Right atrium auricular region (tissue), 2 donors: ENCODE measurements around the gene TMEM184B. TPM values are rescaled to one million over a fixed set of nuclear protein-coding genes. Genes with fewer than 3 reads are reported as not detected.
A peak's percentile ranks its signal among the peaks of the same experiment; 100 is the strongest.

Experiments
- DNase-seq: peaks from one replicate; pipeline ENCODE4 v3.0.0-alpha.2; 2019; ENCODE audit warnings: low spot score
- H3K27ac ChIP-seq, 2 donors: fragments of 200-600 bp; sonication (generic); 1 replicate in 1 of 2; 2 replicates in 1 of 2; pipeline ENCODE4 v1.5.1; 2016 to 2019
- H3K27me3 ChIP-seq, 2 donors: fragments of 200-600 bp; sonication (generic); one replicate each; pipeline versions ENCODE4 v1.5.1 to v1.6.0; 2017 to 2019
- H3K36me3 ChIP-seq: fragments of 200-600 bp; sonication (generic); one replicate; pipeline ENCODE4 v1.5.1; 2016
- H3K4me1 ChIP-seq, 2 donors: fragments of 200-600 bp; sonication (generic); one replicate each; pipeline versions ENCODE4 v1.5.1 to v1.6.0; 2017 to 2019
- H3K4me3 ChIP-seq, 2 donors: fragments of 200-600 bp; sonication (generic); 1 replicate in 1 of 2; 2 replicates in 1 of 2; pipeline ENCODE4 v1.5.1; 2017 to 2019; ENCODE audit warnings: mild to moderate bottlenecking in 1 of 2, moderate library complexity in 1 of 2
- H3K9me3 ChIP-seq, 2 donors: fragments of 200-600 bp; sonication (generic); one replicate each; pipeline ENCODE4 v1.5.1; 2019
- total RNA-seq, 2 donors: library from RNA; depleted of rRNA; stranded (reverse); fragments of >200 nt; gene quantifications; one replicate each; pipeline ENCODE4 v1.1.0, GENCODE V29; 2016
- TF ChIP-seq, protein P1 (sequence below), 2 donors: fragments of 200-600 bp; sonication (generic); IDR thresholded peaks; one replicate each; pipeline ENCODE4 v1.5.1; 2019; ENCODE audit warnings: antibody characterized with exemption in 2 of 2

The TMEM184B gene
- total RNA-seq, 2 donors from 2014 or later, result 51.2 to 76.1 TPM

DNA sequence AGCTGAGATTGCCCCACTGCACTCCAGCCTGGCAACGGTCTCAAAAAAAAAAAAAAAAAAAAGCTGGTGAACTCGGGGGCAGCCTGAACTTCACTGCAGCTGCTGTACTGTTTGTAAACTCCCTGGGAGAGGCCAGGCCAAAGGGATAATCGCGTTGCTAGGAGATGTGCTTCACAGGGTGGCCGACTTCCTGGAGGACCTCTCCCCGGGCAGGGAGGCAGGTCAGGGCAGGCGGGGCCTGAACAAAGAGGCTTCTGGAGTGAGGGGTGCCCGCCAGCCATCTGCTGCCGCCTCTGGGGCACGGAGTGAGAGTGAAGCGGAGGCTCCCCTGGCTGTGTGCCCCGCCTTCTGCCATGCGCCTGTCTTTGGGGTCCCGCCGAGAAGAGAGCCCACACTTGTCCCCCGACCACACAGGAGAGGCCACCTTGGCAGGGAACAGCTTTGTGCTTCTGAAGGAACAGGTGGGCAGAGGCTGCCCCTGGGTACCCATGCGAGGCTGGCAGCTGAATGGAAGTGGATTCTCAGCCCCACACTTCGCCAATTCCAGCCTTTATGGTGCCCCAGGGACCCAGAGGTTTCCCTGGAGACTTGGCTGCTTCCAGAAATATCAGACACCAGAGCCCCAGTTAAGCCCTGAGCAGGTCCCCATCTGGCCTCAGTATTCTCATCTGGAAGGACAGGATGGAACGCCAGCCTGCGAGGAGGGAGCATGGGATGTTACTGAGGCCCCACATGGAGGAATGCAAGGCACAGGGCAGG lies 29.6 kb downstream of the TMEM184B start:
- Histone ChIP-seq H3K27me3 (no peaks in the 10 kb centered on the region), H3K9me3 (no peaks in the 10 kb centered on the region), H3K36me3 (peaks cover 38% of the 10 kb centered on the region), H3K4me3 (no peak overlapping the region), H3K4me1 (peaks cover 0 to 67% of the 10 kb centered on the region in 2 donors), H3K27ac (peak overlapping the region; percentile 66 to 67)
- no peak for DNase-seq
- TF ChIP-seq, protein P1, sequence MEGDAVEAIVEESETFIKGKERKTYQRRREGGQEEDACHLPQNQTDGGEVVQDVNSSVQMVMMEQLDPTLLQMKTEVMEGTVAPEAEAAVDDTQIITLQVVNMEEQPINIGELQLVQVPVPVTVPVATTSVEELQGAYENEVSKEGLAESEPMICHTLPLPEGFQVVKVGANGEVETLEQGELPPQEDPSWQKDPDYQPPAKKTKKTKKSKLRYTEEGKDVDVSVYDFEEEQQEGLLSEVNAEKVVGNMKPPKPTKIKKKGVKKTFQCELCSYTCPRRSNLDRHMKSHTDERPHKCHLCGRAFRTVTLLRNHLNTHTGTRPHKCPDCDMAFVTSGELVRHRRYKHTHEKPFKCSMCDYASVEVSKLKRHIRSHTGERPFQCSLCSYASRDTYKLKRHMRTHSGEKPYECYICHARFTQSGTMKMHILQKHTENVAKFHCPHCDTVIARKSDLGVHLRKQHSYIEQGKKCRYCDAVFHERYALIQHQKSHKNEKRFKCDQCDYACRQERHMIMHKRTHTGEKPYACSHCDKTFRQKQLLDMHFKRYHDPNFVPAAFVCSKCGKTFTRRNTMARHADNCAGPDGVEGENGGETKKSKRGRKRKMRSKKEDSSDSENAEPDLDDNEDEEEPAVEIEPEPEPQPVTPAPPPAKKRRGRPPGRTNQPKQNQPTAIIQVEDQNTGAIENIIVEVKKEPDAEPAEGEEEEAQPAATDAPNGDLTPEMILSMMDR (IDR thresholded peaks at IDR 0.05), result no peak

- DNase-seq, result no peak
- peaks cover 0 to 61% of the 10 kb centered on the region in 2 donors for H3K4me1 ChIP-seq
- H3K36me3 ChIP-seq, result peaks cover 28% of the 10 kb centered on the region
- no peak overlapping the region for H3K27ac ChIP-seq
- H3K9me3 ChIP-seq, result no peaks in the 10 kb centered on the region
- H3K4me3 ChIP-seq, result no peak overlapping the region
- TF ChIP-seq, protein P1 (IDR thresholded peaks at IDR 0.05), result no peak
- H3K27me3 ChIP-seq, result no peaks in the 10 kb centered on the region
These were observed 32.0 kb downstream of the TMEM184B start for GRCh38 chr22:38240734-38241252.

GRCh38 chr22:38239101-38239761 lies 33.6 kb downstream of the TMEM184B start:
- no peak overlapping the region for H3K4me3 ChIP-seq
- peaks cover 0 to 67% of the 10 kb centered on the region in 2 donors for H3K4me1 ChIP-seq
- no peaks in the 10 kb centered on the region for H3K9me3 ChIP-seq
- peaks cover 26% of the 10 kb centered on the region for H3K36me3 ChIP-seq
- TF ChIP-seq, protein P1 (IDR thresholded peaks at IDR 0.05), result peak in 1 of 2 donors; percentile 45
- DNase-seq, result no peak
- no peaks in the 10 kb centered on the region for H3K27me3 ChIP-seq
- H3K27ac ChIP-seq, result peak overlapping the region; percentile 79 to 91

GRCh38 chr22:38238519-38239071 lies 34.2 kb downstream of the TMEM184B start:
- Histone ChIP-seq H3K4me1 (peaks cover 0 to 70% of the 10 kb centered on the region in 2 donors), H3K27ac (peak overlapping the region; percentile 79 to 91), H3K36me3 (peaks cover 25% of the 10 kb centered on the region), H3K9me3 (no peaks in the 10 kb centered on the region), H3K27me3 (no peaks in the 10 kb centered on the region), H3K4me3 (no peak overlapping the region)
- DNase-seq, result no peak
- TF ChIP-seq, protein P1 (IDR thresholded peaks at IDR 0.05), result no peak

DNA sequence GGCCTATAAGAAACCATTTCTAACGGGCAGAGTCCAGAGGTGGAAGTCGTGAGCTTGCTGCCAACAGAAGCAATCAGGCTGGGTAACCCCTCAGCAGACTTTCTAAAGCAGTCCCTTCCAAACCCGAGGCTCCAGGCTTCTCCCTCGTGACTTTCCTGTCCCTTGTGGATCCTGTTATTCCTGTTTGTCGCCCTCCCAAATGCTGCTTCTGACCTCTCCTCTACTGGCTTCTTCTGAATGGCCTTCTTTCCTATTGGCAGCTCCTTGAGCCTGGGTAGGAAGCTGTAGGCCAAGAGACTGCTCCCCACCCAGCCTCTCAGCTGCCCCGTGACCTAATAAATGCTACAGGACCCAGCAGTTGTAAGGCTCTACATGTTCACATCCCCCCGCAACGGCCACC lies 36.0 kb downstream of the TMEM184B start:
- Histone ChIP-seq H3K9me3 (no peaks in the 10 kb centered on the region), H3K27me3 (no peaks in the 10 kb centered on the region), H3K4me1 (peaks cover 0 to 70% of the 10 kb centered on the region in 2 donors), H3K27ac (no peak overlapping the region), H3K36me3 (peaks cover 39% of the 10 kb centered on the region), H3K4me3 (no peak overlapping the region)
- TF ChIP-seq, protein P1 (IDR thresholded peaks at IDR 0.05), result no peak
- DNase-seq, result no peak
